IMR-90 (cell line): ENCODE results near the gene B4GALT1. TPM values are rescaled to one million over a fixed set of nuclear protein-coding genes. Genes with fewer than 3 reads are reported as not detected.

ENCODE experiments used
- ATAC-seq: fragments of 200-7000 bp; cut with Tn5 transposase; 2 replicates; pipeline ENCODE4 v1.9.1; 2020; ENCODE audit warnings: low read depth, mild to moderate bottlenecking, moderate library complexity
- BruUV-seq: library from RNA; stranded (reverse); fragments of 400-500 nt; replicated peaks from 2 replicates; lab custom pipeline; 2021; lab: Mats Ljungman, UMichigan
- CTCF ChIA-PET: fragments of 300-600 bp; formaldehyde crosslinking; extraction: SDS; loops from one replicate; lab custom pipeline; 2021; ENCODE audit warnings: antibody characterized with exemption; lab: Yijun Ruan, JAX
- POLR2A ChIA-PET: fragments of 300-600 bp; sonication (Branson Sonifier 250); formaldehyde crosslinking; loops from one replicate; lab custom pipeline; 2022; ENCODE audit warnings: antibody characterized with exemption; ENCODE audit not compliant: unreplicated experiment; lab: Charles Lee
- DNase-seq: peaks from one replicate; pipeline ENCODE4 v3.0.0; 2013
- H2AFZ ChIP-seq: replicated peaks from 2 replicates; pipeline ENCODE3; 2013; ENCODE audit warnings: low read length, mild to moderate bottlenecking; ENCODE audit not compliant: poor library complexity
- H2AK5ac ChIP-seq: 2 replicates; pipeline ENCODE4 v1.6.1; 2013; ENCODE audit warnings: low read depth, low read length, inconsistent platforms
- H2AK9ac ChIP-seq: replicated peaks from 2 replicates; pipeline ENCODE3; 2013; ENCODE audit warnings: mild to moderate bottlenecking, low read depth, low read length, moderate library complexity; ENCODE audit not compliant: poor library complexity
- H2BK120ac ChIP-seq: 2 replicates; pipeline ENCODE4 v1.6.1; 2013; ENCODE audit warnings: low read depth, low read length, inconsistent platforms
- H2BK15ac ChIP-seq: 3 replicates; pipeline ENCODE4 v1.6.1; 2013; ENCODE audit warnings: low read depth, low read length, inconsistent platforms
- H2BK20ac ChIP-seq: 2 replicates; pipeline ENCODE4 v1.6.1; 2013; ENCODE audit warnings: low read depth, mild to moderate bottlenecking, inconsistent platforms, low read length, moderate library complexity
- H2BK5ac ChIP-seq: 2 replicates; pipeline ENCODE4 v1.6.1; 2013; ENCODE audit warnings: mild to moderate bottlenecking, low read depth, low read length, inconsistent platforms; ENCODE audit not compliant: poor library complexity, severe bottlenecking
- H3K14ac ChIP-seq: replicated peaks from 2 replicates; pipeline ENCODE4 v1.6.1; 2013; ENCODE audit warnings: low read depth, low read length, inconsistent platforms
- H3K18ac ChIP-seq: 2 replicates; pipeline ENCODE4 v1.6.1; 2013; ENCODE audit warnings: low read depth, low read length, control low read depth
- H3K23ac ChIP-seq: 2 replicates; pipeline ENCODE4 v1.6.1; 2013; ENCODE audit warnings: low read depth, low read length, inconsistent platforms
- H3K27ac ChIP-seq: 2 replicates; pipeline ENCODE4 v1.5.1; 2013; ENCODE audit warnings: mild to moderate bottlenecking, control low read depth, low read length; ENCODE audit not compliant: insufficient read depth
- H3K27me3 ChIP-seq: 2 replicates; pipeline ENCODE4 v1.6.1; 2013; ENCODE audit warnings: low read length; ENCODE audit not compliant: control insufficient read depth, insufficient read depth
- H3K36me3 ChIP-seq: 2 replicates; pipeline ENCODE4 v1.6.1; 2013; ENCODE audit warnings: low read length, mixed read lengths; ENCODE audit not compliant: control insufficient read depth, insufficient read depth
- H3K4ac ChIP-seq: 2 replicates; pipeline ENCODE4 v1.6.1; 2013; ENCODE audit warnings: low read depth, low read length, inconsistent platforms
- H3K4me1 ChIP-seq: 2 replicates; pipeline ENCODE4 v1.6.1; 2013; ENCODE audit warnings: low read length, mixed read lengths; ENCODE audit not compliant: control insufficient read depth, insufficient read depth
- H3K4me2 ChIP-seq: 2 replicates; pipeline ENCODE4 v1.6.1; 2013; ENCODE audit warnings: low read depth, mild to moderate bottlenecking, control low read depth, low read length, moderate library complexity
- H3K4me3 ChIP-seq: 2 replicates; pipeline ENCODE4 v1.5.1; 2013; ENCODE audit warnings: low read depth, mild to moderate bottlenecking, control low read depth, low read length, moderate library complexity; ENCODE audit not compliant: insufficient read depth
- H3K56ac ChIP-seq: 2 replicates; pipeline ENCODE4 v1.6.1; 2013; ENCODE audit warnings: low read length, inconsistent platforms; ENCODE audit not compliant: insufficient read depth; ENCODE audit errors: extremely low read depth
- H3K79me1 ChIP-seq, 2 experiments: 2 replicates each; pipeline ENCODE4 v1.6.1; 2013; ENCODE audit warnings: low read length in 2 of 2, inconsistent platforms in 1 of 2, low read depth in 1 of 2
- H3K9ac ChIP-seq: 2 replicates; pipeline ENCODE4 v1.6.1; 2013; ENCODE audit warnings: low read depth, low read length, control low read depth
- H3K9me1 ChIP-seq: 2 replicates; pipeline ENCODE4 v1.6.1; 2013; ENCODE audit warnings: low read length, inconsistent platforms; ENCODE audit not compliant: insufficient read depth
- H3K9me3 ChIP-seq: 2 replicates; pipeline ENCODE4 v1.6.1; 2013; ENCODE audit warnings: low read length; ENCODE audit not compliant: control insufficient read depth, insufficient read depth
- H4K20me1 ChIP-seq: 2 replicates; pipeline ENCODE4 v1.6.1; 2013; ENCODE audit warnings: low read length, inconsistent platforms; ENCODE audit not compliant: insufficient read depth
- H4K5ac ChIP-seq: 2 replicates; pipeline ENCODE4 v1.6.1; 2013; ENCODE audit warnings: mild to moderate bottlenecking, low read depth, low read length, control low read depth
- H4K8ac ChIP-seq, 2 experiments: 2 replicates each; pipeline ENCODE4 v1.6.1; 2013; ENCODE audit warnings: low read depth in 2 of 2, low read length in 2 of 2, control low read depth in 1 of 2, inconsistent platforms in 1 of 2
- H4K91ac ChIP-seq: 2 replicates; pipeline ENCODE4 v1.6.1; 2013; ENCODE audit warnings: low read depth, low read length, inconsistent platforms; ENCODE audit not compliant: insufficient read depth
- BHLHE40 ChIP-seq: fragments of 150-350 bp; IDR thresholded peaks from 2 replicates; pipeline ENCODE4 v1.6.1; 2016; ENCODE audit warnings: mild to moderate bottlenecking, low read depth, low read length
- CEBPB ChIP-seq: IDR thresholded peaks from 2 replicates; pipeline ENCODE4 v1.6.1; 2012; ENCODE audit warnings: low read depth, low read length, improper control_type of control experiment
- CHD1 ChIP-seq: IDR thresholded peaks from 2 replicates; pipeline ENCODE4 v1.6.1; 2012; ENCODE audit warnings: low read depth, low read length, improper control_type of control experiment
- FOS ChIP-seq: fragments of 150-350 bp; IDR thresholded peaks from 2 replicates; pipeline ENCODE4 v1.6.1; 2016; ENCODE audit warnings: low read depth, low read length
- MAFK ChIP-seq: IDR thresholded peaks from 2 replicates; pipeline ENCODE4 v1.6.1; 2012; ENCODE audit warnings: low read depth, low read length, improper control_type of control experiment
- MAZ ChIP-seq: IDR thresholded peaks from 2 replicates; pipeline ENCODE4 v1.6.1; 2012; ENCODE audit warnings: low read depth, mild to moderate bottlenecking, low read length, improper control_type of control experiment, moderate library complexity, borderline replicate concordance
- MXI1 ChIP-seq: IDR thresholded peaks from 2 replicates; pipeline ENCODE4 v1.6.1; 2012; ENCODE audit warnings: low read depth, mild to moderate bottlenecking, low read length, moderate library complexity, borderline replicate concordance
- NFE2L2 ChIP-seq: fragments of 150-350 bp; IDR thresholded peaks from 2 replicates; pipeline ENCODE4 v1.6.1; 2016; ENCODE audit warnings: low read depth, mild to moderate bottlenecking, low read length
- POLR2A ChIP-seq: IDR thresholded peaks from 2 replicates; pipeline ENCODE4 v1.6.1; 2012; ENCODE audit warnings: mild to moderate bottlenecking, low read depth, low read length
- RAD21 ChIP-seq: IDR thresholded peaks from 2 replicates; pipeline ENCODE4 v1.6.1; 2012; ENCODE audit warnings: low read length, improper control_type of control experiment
- RCOR1 ChIP-seq: IDR thresholded peaks from 2 replicates; pipeline ENCODE4 v1.6.1; 2012; ENCODE audit warnings: mild to moderate bottlenecking, low read length, improper control_type of control experiment; ENCODE audit not compliant: insufficient replicate concordance
- RFX5 ChIP-seq: IDR thresholded peaks from 2 replicates; pipeline ENCODE4 v1.8.0; 2012; ENCODE audit warnings: low read depth, mild to moderate bottlenecking, low read length, moderate library complexity
- SMC3 ChIP-seq: fragments of 150-350 bp; IDR thresholded peaks from 2 replicates; pipeline ENCODE4 v1.6.1; 2016; ENCODE audit warnings: low read depth, mild to moderate bottlenecking, antibody characterized with exemption, low read length, moderate library complexity
- WGBS, 2 experiments: methylation state at CpG; one replicate each; pipeline versions ENCODE4 v1.1.5 to v1.1.7; 2013; ENCODE audit warnings: missing lambda C conversion rate in 2 of 2; ENCODE audit not compliant: insufficient read length in 1 of 2; ENCODE audit errors: extremely low coverage in 2 of 2; 5-methylcytosine and 5-hydroxymethylcytosine counted together
- dilution Hi-C: fragments of 300-500 bp; cut with HindIII; formaldehyde crosslinking; loops from one replicate; pipeline ENCODE4 v1.14.3; 2018; ENCODE audit warnings: low sequenced_read_pairs; ENCODE audit not compliant: unreplicated experiment
- in situ Hi-C: fragments of 300-500 bp; cut with MboI; formaldehyde crosslinking; loops from 3 replicates; pipeline ENCODE4 v1.14.3; 2019; ENCODE audit warnings: low sequenced_read_pairs, inconsistent platforms, mixed read lengths
- intact Hi-C: fragments of 100-400 bp; cut with micrococcal nuclease; formaldehyde crosslinking; loops from 2 replicates; pipeline ENCODE4 v1.10.0; 2022
- polyA plus RNA-seq, 3 experiments: library from polyadenylated mRNA; depleted of rRNA; stranded (reverse); fragments of >200 nt; gene quantifications; 2 replicates each; pipeline ENCODE4 v1.2.3, GENCODE V29; 2012; ENCODE audit warnings: low replicate concordance in 1 of 3
- total RNA-seq: library from RNA; depleted of rRNA; stranded (reverse); fragments of >200 nt; gene quantifications from 2 replicates; pipeline ENCODE4 v1.2.3, GENCODE V29; 2012
- TF ChIP-seq, protein P1 (sequence below): conservative IDR thresholded peaks from 2 replicates; pipeline ENCODE4 v1.5.1; 2012; ENCODE audit warnings: mild to moderate bottlenecking, low read depth, low read length, improper control_type of control experiment
- TF ChIP-seq, protein P2 (sequence below): fragments of 150-350 bp; IDR thresholded peaks from 2 replicates; pipeline ENCODE4 v1.6.1; 2016; ENCODE audit warnings: low read depth, mild to moderate bottlenecking, low read length, moderate library complexity, borderline replicate concordance
- TF ChIP-seq, protein P3 (sequence below): fragments of 150-350 bp; IDR thresholded peaks from 2 replicates; pipeline ENCODE4 v1.6.1; 2017; ENCODE audit warnings: mild to moderate bottlenecking, antibody characterized with exemption, low read length, low read depth

B4GALT1 gene
- total and polyA plus RNA-seq, 2 of the 4 experiments (the other 2 are of a cell fraction): 8.8 to 37.8 TPM

DNA sequence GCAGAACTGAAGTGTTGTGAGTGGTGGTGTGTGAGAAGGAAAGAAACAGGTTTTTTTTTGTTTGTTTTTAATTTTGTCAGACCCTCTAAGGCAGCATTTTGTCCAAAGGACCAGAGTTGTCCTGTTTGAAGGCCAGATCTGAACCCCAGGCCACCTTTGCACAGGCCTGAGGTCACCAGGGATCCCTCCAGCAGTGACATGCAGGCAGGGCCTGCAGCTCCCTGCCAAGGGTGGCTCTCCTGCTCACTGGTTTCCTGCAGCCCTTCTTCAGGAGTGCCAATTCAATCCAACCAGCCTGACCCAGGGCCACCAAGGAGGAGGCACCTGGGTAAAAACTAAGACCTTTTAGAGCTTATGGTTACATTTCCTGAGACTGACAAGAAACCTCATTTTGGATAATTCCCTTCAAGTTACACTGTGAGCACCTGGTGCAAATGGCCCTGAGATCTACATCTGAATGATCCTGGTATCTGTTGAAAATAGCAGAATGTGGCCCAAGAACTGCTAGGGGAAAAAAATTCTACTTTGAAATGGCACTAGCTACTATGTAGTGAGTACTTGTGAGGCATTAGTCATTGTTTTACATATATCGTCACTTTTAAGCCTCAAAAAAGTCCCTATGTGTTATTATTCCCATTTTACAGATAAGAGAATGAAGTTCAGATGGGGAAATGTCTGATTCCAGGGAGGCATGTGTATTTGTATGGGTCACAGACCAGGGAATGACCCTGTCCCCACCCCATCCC is 57.1 kb downstream of the B4GALT1 start:
- H3K23ac ChIP-seq: no peak overlapping the region
- no peak overlapping the region for H4K5ac ChIP-seq
- no peak overlapping the region for H3K14ac ChIP-seq
- no peak overlapping the region for H2BK120ac ChIP-seq
- H3K27me3 ChIP-seq: no peaks in the 10 kb centered on the region
- no peak overlapping the region for H3K56ac ChIP-seq
- POLR2A ChIA-PET: no interaction called here
- CTCF ChIA-PET: no interaction called here
- H3K4me1 ChIP-seq: peaks cover 15% of the 10 kb centered on the region
- TF ChIP-seq POLR2A (no peak), MXI1 (no peak), MAZ (no peak), MAFK (no peak), NFE2L2 (no peak), BHLHE40 (no peak), SMC3 (no peak), RCOR1 (no peak), FOS (no peak), CHD1 (no peak), RAD21 (no peak), RFX5 (no peak), CEBPB (no peak)
- TF ChIP-seq, protein P1, sequence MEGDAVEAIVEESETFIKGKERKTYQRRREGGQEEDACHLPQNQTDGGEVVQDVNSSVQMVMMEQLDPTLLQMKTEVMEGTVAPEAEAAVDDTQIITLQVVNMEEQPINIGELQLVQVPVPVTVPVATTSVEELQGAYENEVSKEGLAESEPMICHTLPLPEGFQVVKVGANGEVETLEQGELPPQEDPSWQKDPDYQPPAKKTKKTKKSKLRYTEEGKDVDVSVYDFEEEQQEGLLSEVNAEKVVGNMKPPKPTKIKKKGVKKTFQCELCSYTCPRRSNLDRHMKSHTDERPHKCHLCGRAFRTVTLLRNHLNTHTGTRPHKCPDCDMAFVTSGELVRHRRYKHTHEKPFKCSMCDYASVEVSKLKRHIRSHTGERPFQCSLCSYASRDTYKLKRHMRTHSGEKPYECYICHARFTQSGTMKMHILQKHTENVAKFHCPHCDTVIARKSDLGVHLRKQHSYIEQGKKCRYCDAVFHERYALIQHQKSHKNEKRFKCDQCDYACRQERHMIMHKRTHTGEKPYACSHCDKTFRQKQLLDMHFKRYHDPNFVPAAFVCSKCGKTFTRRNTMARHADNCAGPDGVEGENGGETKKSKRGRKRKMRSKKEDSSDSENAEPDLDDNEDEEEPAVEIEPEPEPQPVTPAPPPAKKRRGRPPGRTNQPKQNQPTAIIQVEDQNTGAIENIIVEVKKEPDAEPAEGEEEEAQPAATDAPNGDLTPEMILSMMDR: no peak
- TF ChIP-seq, protein P2, sequence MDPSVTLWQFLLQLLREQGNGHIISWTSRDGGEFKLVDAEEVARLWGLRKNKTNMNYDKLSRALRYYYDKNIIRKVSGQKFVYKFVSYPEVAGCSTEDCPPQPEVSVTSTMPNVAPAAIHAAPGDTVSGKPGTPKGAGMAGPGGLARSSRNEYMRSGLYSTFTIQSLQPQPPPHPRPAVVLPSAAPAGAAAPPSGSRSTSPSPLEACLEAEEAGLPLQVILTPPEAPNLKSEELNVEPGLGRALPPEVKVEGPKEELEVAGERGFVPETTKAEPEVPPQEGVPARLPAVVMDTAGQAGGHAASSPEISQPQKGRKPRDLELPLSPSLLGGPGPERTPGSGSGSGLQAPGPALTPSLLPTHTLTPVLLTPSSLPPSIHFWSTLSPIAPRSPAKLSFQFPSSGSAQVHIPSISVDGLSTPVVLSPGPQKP: no peak
- TF ChIP-seq, protein P3, sequence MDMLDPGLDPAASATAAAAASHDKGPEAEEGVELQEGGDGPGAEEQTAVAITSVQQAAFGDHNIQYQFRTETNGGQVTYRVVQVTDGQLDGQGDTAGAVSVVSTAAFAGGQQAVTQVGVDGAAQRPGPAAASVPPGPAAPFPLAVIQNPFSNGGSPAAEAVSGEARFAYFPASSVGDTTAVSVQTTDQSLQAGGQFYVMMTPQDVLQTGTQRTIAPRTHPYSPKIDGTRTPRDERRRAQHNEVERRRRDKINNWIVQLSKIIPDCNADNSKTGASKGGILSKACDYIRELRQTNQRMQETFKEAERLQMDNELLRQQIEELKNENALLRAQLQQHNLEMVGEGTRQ: no peak
- no peak overlapping the region for H2BK15ac ChIP-seq
- H3K4me2 ChIP-seq: no peak overlapping the region
- H3K9me1 ChIP-seq: peaks cover 31% of the 10 kb centered on the region
- H2AK9ac ChIP-seq: no peak overlapping the region
- ATAC-seq: no peak
- no peak for DNase-seq
- no peak overlapping the region for H4K8ac ChIP-seq
- no peak overlapping the region for H3K9ac ChIP-seq
- dilution Hi-C loops (no loop called here), in situ Hi-C loops (no loop called here), intact Hi-C loops (loop anchor here (2.0 kb wide), 1 partner anchor 33 kb away; the partner anchor contains the start of gene SMU1)
- BruUV-seq: no TSS peak
- H3K18ac ChIP-seq: no peak overlapping the region
- H2AFZ ChIP-seq: no peak overlapping the region
- H3K27ac ChIP-seq: no peak overlapping the region
- H3K4me3 ChIP-seq: no peak overlapping the region
- whole genome bisulfite sequencing, 2 experiments: no CpG with 5 or more reads among the region's 1 CpG
- H3K79me1 ChIP-seq: peaks cover 16 to 47% of the 10 kb centered on the region in 2 experiments
- no peak overlapping the region for H2BK5ac ChIP-seq
- H4K20me1 ChIP-seq: no peaks in the 10 kb centered on the region; the same call in 1 of the 2 replicates
- H2BK20ac ChIP-seq: no peak overlapping the region
- peaks cover 26% of the 10 kb centered on the region for H3K36me3 ChIP-seq
- H4K91ac ChIP-seq: no peak overlapping the region
- H2AK5ac ChIP-seq: no peak overlapping the region
- no peak overlapping the region for H3K4ac ChIP-seq
- no peaks in the 10 kb centered on the region for H3K9me3 ChIP-seq
